Stimulated activated CD4-positive, alpha-beta T cell treated with anti-CD3 and anti-CD28 coated beads, Interleukin-15, amount 100 ng/mL, for 24 hours (primary cell): Measurements from ENCODE around the gene ARHGAP10.
A peak's percentile ranks its signal among the peaks of the same experiment; 100 is the strongest.

Source experiments
- DNase-seq: peaks from one replicate; pipeline ENCODE4 v3.0.0-alpha.2; 2020

ARHGAP10 gene

GRCh38 chr4:147924604-147925412, 192.9 kb downstream of the ARHGAP10 start:
- DNase-seq, result peak; percentile 5

- no peak for DNase-seq
Observed at GRCh38 chr4:147927377-147928137, 195.7 kb downstream of the ARHGAP10 start.

- DNase-seq, result no peak
Observed at GRCh38 chr4:147928400-147928799, 196.5 kb downstream of the ARHGAP10 start.

GRCh38 chr4:147929746-147930145, 197.9 kb downstream of the ARHGAP10 start:
- no peak for DNase-seq

- no peak for DNase-seq
Observed at GRCh38 chr4:147933316-147933715, 201.4 kb downstream of the ARHGAP10 start.

GRCh38 chr4:147933779-147934178, 201.9 kb downstream of the ARHGAP10 start:
- no peak for DNase-seq

GRCh38 chr4:147938496-147938895, 206.6 kb downstream of the ARHGAP10 start:
- no peak for DNase-seq

GRCh38 chr4:147940171-147940570, 208.3 kb downstream of the ARHGAP10 start:
- no peak for DNase-seq

GRCh38 chr4:147941373-147941772, 209.5 kb downstream of the ARHGAP10 start:
- DNase-seq, result no peak

- DNase-seq, result no peak
Observed at GRCh38 chr4:147942729-147943128, 210.8 kb downstream of the ARHGAP10 start.

- no peak for DNase-seq
Observed at GRCh38 chr4:147943159-147943638, 211.3 kb downstream of the ARHGAP10 start.

GRCh38 chr4:147944249-147944648, 212.4 kb downstream of the ARHGAP10 start:
- DNase-seq, result no peak

- no peak for DNase-seq
Observed at GRCh38 chr4:147944670-147945260, 212.9 kb downstream of the ARHGAP10 start.

GRCh38 chr4:147948336-147948735, 216.4 kb downstream of the ARHGAP10 start:
- no peak for DNase-seq

- DNase-seq, result no peak
Observed at GRCh38 chr4:147950261-147950660, 218.4 kb downstream of the ARHGAP10 start.

- DNase-seq, result no peak
Observed at GRCh38 chr4:147950841-147951240, 219.0 kb downstream of the ARHGAP10 start.

- DNase-seq, result no peak
Observed at GRCh38 chr4:147954850-147955249, 223.0 kb downstream of the ARHGAP10 start.

GRCh38 chr4:147955827-147956558, 224.1 kb downstream of the ARHGAP10 start:
- DNase-seq, result no peak

- DNase-seq, result no peak
Observed at GRCh38 chr4:147957446-147957845, 225.6 kb downstream of the ARHGAP10 start.

- DNase-seq, result no peak
Observed at GRCh38 chr4:147958057-147958456, 226.2 kb downstream of the ARHGAP10 start.

GRCh38 chr4:147958489-147959065, 226.7 kb downstream of the ARHGAP10 start:
- DNase-seq, result no peak

- no peak for DNase-seq
Observed at GRCh38 chr4:147960971-147961370, 229.1 kb downstream of the ARHGAP10 start.

GRCh38 chr4:147963839-147964238, 232.0 kb downstream of the ARHGAP10 start:
- no peak for DNase-seq
